GM18502 (cell line): ENCODE data around the gene ADH1B.
A peak's percentile ranks its signal among the peaks of the same experiment; 100 is the strongest.
"Not testable (repeated sequence)": the region's sequence is repeated elsewhere in the genome, so short reads cannot be mapped to it uniquely, and the experiment has no call there.

Source experiments
- ATAC-seq: cut with Tn5 transposase; IDR thresholded peaks from one replicate; pipeline ENCODE4 v1.9.1; 2021; ENCODE audit warnings: mild to moderate bottlenecking; ENCODE audit not compliant: unreplicated experiment, poor library complexity

The ADH1B gene

GRCh38 chr4:99321241-99322191, at the start of gene ADH1B:
Gene ADH1B, minus strand, starts transcription at chr4:99321401. Its CDS starts 70 bp downstream, at chr4:99321331.
- ATAC-seq = no peak

- ATAC-seq = not testable (repeated sequence)
Observed at GRCh38 chr4:99367817-99368216, 46.6 kb upstream of the ADH1B start.

GRCh38 chr4:99366491-99366890, 45.3 kb upstream of the ADH1B start:
- no peak for ATAC-seq

GRCh38 chr4:99362768-99363167, 41.6 kb upstream of the ADH1B start:
- ATAC-seq = no peak

- ATAC-seq = no peak
Observed at GRCh38 chr4:99361899-99362275, 40.7 kb upstream of the ADH1B start.

GRCh38 chr4:99361268-99361898, 40.2 kb upstream of the ADH1B start:
- no peak for ATAC-seq

DNA sequence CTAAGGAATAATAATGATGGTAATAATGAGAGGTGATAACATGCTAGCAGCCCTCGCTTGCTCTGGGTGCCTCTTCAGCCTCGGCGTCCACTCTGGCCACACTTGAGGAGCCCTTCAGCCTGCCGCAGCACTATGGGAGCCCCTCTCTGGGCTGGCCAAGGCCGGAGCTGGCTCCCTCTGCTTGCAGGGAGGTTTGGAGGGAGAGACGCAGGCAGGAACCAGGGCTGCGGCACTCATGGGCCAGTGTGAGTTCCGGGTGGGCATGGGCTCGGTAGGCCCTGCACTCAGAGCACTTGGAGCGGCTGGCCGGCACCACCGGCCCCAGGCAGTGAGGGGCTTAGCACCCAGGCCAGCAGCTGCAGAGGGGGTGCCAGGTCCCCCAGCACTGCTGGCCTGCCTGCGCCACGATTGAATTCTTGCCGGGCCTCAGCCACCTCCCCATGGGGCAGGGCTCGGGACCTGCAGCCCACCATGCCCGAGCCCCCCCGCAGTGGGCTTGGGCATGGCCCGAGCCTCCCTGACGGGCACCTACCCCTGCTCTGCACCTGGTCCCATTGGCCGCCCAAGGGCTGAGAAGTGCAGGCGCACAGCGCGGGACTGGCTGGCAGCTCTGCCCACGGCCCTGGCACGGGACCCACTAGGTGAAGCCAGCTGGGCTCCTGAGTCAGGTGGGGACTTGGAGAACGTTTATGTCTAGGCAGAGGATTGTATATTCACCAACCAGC, 38.4 kb upstream of the ADH1B start:
- ATAC-seq = no peak

DNA sequence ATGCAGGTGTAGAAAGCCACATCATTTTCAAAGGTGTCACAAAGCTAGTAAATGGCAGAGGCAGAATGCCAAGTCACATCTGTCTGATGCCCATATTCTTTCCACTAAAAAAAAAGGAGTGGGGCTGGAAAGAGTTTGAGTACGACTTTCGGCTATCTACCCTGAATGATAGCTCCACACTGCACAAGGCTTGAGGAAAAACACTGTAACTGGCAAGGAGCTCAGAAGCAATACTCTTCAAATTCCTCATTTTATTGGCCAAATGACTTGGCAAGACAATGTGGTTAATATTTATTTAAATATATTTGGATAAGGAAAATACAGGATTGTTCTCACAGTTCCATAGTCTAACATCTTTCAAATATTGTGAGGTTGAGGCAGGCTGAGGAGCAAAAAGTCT, 36.7 kb upstream of the ADH1B start:
- no peak for ATAC-seq

GRCh38 chr4:99356992-99357391, 35.8 kb upstream of the ADH1B start:
- ATAC-seq = peak; percentile 85

GRCh38 chr4:99356149-99356548, 34.9 kb upstream of the ADH1B start:
- not testable (repeated sequence) for ATAC-seq

GRCh38 chr4:99352602-99353537, 31.7 kb upstream of the ADH1B start, which contains the start of gene ADH1C:
Gene ADH1C, minus strand, starts transcription at chr4:99352746. Its CDS starts 71 bp downstream, at chr4:99352675.
- no peak for ATAC-seq

- ATAC-seq = no peak
Observed at GRCh38 chr4:99351487-99351886, 30.3 kb upstream of the ADH1B start.

- ATAC-seq = no peak
Observed at GRCh38 chr4:99349338-99349737, 28.1 kb upstream of the ADH1B start.

- not testable (repeated sequence) for ATAC-seq
Observed at GRCh38 chr4:99342624-99343023, 21.4 kb upstream of the ADH1B start.

DNA sequence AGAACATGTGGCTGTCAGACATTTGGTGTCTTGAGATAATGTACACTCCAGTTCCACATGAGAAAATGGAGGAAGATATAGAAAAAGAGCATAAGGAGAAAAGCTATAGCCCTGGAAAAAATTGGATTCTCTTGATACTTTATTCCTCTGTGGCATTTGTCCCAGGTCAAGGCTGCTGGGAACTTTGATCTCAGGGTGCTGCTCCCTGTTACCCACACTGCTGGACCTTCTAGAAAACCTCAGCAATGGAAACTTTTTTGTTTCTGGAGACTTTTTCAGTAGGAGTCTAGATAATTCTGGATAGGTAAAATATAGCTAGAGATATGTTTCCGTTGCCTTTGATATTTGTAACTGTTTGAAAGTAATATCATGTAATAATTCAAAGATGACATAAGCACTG, 20.2 kb upstream of the ADH1B start:
- ATAC-seq = no peak

- ATAC-seq = no peak
Observed at GRCh38 chr4:99339172-99339571, 18.0 kb upstream of the ADH1B start.

GRCh38 chr4:99336553-99336952, 15.4 kb upstream of the ADH1B start:
- no peak for ATAC-seq

DNA sequence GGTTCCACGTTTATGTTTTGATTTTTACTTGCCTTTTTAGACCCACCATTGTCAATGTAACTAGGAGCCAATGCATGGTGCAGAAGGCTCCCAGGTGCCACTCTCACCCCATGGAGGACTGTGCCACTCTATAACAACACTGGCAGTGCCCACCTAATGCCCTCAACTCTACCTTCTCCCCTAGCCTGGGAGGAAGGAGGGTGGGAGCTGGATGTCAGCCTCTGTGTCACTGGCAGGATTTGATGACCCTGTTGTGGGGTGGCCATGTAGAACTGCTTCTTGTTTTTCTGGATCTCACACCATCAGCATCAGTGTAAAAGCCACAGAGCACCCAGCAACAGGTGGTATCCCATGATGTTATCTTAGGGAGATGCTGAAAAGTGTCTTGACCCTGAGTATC, 13.7 kb upstream of the ADH1B start:
- no peak for ATAC-seq

DNA sequence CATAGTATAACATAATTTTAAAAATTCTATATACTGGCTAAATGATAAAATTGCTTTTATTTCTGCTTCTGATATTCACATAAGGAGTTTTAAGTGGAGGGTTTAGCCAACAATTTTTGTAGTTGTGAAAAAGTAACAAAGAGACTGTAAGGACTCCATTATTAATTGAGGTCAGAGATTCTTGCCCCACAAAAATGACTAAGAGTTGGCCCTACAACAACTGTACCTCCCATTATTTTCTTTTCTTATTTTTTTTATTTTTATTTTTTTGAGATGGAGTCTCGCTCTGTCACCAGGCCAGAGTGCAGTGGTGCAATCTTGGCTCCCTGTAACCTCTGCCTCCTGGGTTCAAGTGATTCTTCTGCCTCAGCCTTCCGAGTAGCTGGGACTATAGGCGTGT, 9.4 kb upstream of the ADH1B start:
- ATAC-seq = no peak

DNA sequence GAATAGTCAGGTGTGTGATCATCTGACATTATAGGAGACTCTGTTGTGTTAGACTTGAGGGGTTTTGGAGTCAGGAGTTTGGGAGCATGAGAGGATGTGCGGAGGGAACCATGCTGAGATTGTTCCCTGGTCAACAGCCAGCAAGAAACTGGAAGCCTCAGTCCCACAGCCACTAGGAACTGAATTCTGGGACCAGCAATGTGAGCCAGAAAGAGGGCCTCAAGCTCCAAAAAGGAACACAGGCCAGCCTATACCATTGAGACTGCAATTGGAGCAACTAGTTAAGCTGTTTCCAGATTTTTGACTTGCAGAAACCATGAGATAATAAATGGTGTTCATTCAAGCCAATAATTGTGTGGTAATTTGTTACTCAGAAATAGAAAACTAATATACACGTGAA, 8.7 kb upstream of the ADH1B start:
- no peak for ATAC-seq
